ENCODE data around the gene EFNA1.

GRCh38 chr1:155107309-155108264 is 20.1 kb upstream of the EFNA1 start:
- TF ChIP-seq, protein P1, sequence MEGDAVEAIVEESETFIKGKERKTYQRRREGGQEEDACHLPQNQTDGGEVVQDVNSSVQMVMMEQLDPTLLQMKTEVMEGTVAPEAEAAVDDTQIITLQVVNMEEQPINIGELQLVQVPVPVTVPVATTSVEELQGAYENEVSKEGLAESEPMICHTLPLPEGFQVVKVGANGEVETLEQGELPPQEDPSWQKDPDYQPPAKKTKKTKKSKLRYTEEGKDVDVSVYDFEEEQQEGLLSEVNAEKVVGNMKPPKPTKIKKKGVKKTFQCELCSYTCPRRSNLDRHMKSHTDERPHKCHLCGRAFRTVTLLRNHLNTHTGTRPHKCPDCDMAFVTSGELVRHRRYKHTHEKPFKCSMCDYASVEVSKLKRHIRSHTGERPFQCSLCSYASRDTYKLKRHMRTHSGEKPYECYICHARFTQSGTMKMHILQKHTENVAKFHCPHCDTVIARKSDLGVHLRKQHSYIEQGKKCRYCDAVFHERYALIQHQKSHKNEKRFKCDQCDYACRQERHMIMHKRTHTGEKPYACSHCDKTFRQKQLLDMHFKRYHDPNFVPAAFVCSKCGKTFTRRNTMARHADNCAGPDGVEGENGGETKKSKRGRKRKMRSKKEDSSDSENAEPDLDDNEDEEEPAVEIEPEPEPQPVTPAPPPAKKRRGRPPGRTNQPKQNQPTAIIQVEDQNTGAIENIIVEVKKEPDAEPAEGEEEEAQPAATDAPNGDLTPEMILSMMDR (conservative IDR thresholded peaks at IDR 0.05 in 1 of 2, IDR thresholded peaks at IDR 0.05 in 1 of 2; ENCODE audit: extremely low read depth in 1 of 2, insufficient read depth in 1 of 2, low read depth in 1 of 2, low read length in 2 of 2), result no peak
- no peak for TF ChIP-seq EZH2 (IDR thresholded peaks at IDR 0.05; ENCODE audit: borderline replicate concordance, low read length)

All from mammary epithelial cell (primary cell).